ENCODE data around the gene CFAP161.
"Not testable (repeated sequence)": the region's sequence is repeated elsewhere in the genome, so short reads cannot be mapped to it uniquely, and the experiment has no call there.

The CFAP161 gene

GRCh38 chr15:81120069-81120468, 14.0 kb upstream of the CFAP161 start:
- Histone ChIP-seq H3K36me3 (ENCODE audit: control insufficient read depth in 2 of 2, insufficient read depth in 2 of 2, low read length in 2 of 2) (no peaks in the 10 kb centered on the region), H3K9me3 (ENCODE audit: control insufficient read depth in 2 of 2, low read length in 2 of 2) (no peaks in the 10 kb centered on the region), H3K27ac (ENCODE audit: low read length) (no peak overlapping the region), H3K4me3 (ENCODE audit: low read length in 2 of 2) (no peak overlapping the region), H3K27me3 (ENCODE audit: control insufficient read depth in 1 of 2, insufficient read depth in 2 of 2, low read length in 2 of 2) (peaks cover 3 to 6% of the 10 kb centered on the region in 2 donors), H3K4me1 (ENCODE audit: control insufficient read depth, insufficient read depth, low read length) (no peaks in the 10 kb centered on the region), H3K9ac (ENCODE audit: low read length in 2 of 2) (no peak overlapping the region)

DNA sequence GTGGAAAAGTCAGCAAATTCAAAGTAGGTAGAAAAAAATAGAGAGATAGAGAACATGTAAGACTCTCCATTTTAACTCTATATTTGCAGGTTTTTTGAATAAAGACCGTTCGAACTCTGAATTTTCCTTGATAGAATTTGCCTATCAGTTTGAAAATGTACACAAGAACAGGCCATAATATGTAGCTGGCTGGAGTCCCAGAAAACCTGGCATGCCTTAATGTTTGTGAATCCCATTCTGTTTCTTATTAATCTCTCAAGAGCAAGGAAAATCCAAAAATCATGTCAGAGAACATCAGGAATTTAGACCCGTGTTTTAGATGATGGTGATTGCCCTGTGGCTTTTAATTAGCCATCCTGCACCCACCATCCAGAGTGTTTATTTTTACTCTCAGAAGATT, 7.2 kb upstream of the CFAP161 start:
- H3K9me3 ChIP-seq (ENCODE audit: control insufficient read depth in 2 of 2, low read length in 2 of 2), result peaks cover 0 to 2% of the 10 kb centered on the region in 2 donors
- H3K27me3 ChIP-seq (ENCODE audit: control insufficient read depth in 1 of 2, insufficient read depth in 2 of 2, low read length in 2 of 2), result no peaks in the 10 kb centered on the region
- no peak overlapping the region for H3K27ac ChIP-seq (ENCODE audit: low read length)

GRCh38 chr15:81141478-81141877, 7.4 kb downstream of the CFAP161 start:
- not testable (repeated sequence) for H3K4me1 ChIP-seq (ENCODE audit: control insufficient read depth, insufficient read depth, low read length); H3K9ac ChIP-seq (ENCODE audit: low read length in 2 of 2); H3K27ac ChIP-seq (ENCODE audit: low read length); H3K4me3 ChIP-seq (ENCODE audit: low read length in 2 of 2); H3K27me3 ChIP-seq (ENCODE audit: control insufficient read depth in 1 of 2, insufficient read depth in 2 of 2, low read length in 2 of 2); H3K9me3 ChIP-seq (ENCODE audit: control insufficient read depth in 2 of 2, low read length in 2 of 2); H3K36me3 ChIP-seq (ENCODE audit: control insufficient read depth in 2 of 2, insufficient read depth in 2 of 2, low read length in 2 of 2)

More for the DNA sequence above, 7.2 kb upstream of the CFAP161 start:
- H3K36me3 ChIP-seq (ENCODE audit: control insufficient read depth in 2 of 2, insufficient read depth in 2 of 2, low read length in 2 of 2), result no peaks in the 10 kb centered on the region
- no peaks in the 10 kb centered on the region for H3K4me1 ChIP-seq (ENCODE audit: control insufficient read depth, insufficient read depth, low read length)
- H3K9ac ChIP-seq (ENCODE audit: low read length in 2 of 2), result no peak overlapping the region
- H3K4me3 ChIP-seq (ENCODE audit: low read length in 2 of 2), result no peak overlapping the region

GRCh38 chr15:81146006-81146405, 11.9 kb downstream of the CFAP161 start:
- Histone ChIP-seq H3K27ac (ENCODE audit: low read length) (no peak overlapping the region), H3K4me3 (ENCODE audit: low read length in 2 of 2) (no peak overlapping the region), H3K9ac (ENCODE audit: low read length in 2 of 2) (no peak overlapping the region), H3K27me3 (ENCODE audit: control insufficient read depth in 1 of 2, insufficient read depth in 2 of 2, low read length in 2 of 2) (peaks cover 0 to 8% of the 10 kb centered on the region in 2 donors), H3K36me3 (ENCODE audit: control insufficient read depth in 2 of 2, insufficient read depth in 2 of 2, low read length in 2 of 2) (no peaks in the 10 kb centered on the region), H3K9me3 (ENCODE audit: control insufficient read depth in 2 of 2, low read length in 2 of 2) (no peaks in the 10 kb centered on the region), H3K4me1 (ENCODE audit: control insufficient read depth, insufficient read depth, low read length) (no peaks in the 10 kb centered on the region)

DNA sequence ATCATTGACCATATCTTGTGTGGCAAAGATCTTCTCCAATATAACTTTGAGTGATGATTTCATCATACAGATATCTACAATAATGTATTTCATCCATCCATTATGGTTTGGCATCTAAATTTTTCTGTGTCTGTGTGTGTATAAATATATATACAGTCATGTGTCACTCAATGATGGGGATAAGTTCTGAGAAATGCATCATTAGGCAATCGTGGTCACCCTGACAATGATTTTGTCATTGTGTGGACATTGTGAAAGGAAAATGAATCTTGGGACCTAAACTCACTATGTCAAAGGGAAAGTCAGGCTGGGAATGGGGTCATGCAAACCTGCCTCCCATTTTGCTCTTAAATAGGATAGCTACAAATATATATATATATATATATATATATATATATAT, 12.4 kb downstream of the CFAP161 start:
- H3K36me3 ChIP-seq (ENCODE audit: control insufficient read depth in 2 of 2, insufficient read depth in 2 of 2, low read length in 2 of 2), result no peaks in the 10 kb centered on the region
- H3K9ac ChIP-seq (ENCODE audit: low read length in 2 of 2), result no peak overlapping the region
- H3K9me3 ChIP-seq (ENCODE audit: control insufficient read depth in 2 of 2, low read length in 2 of 2), result no peaks in the 10 kb centered on the region
- H3K27me3 ChIP-seq (ENCODE audit: control insufficient read depth in 1 of 2, insufficient read depth in 2 of 2, low read length in 2 of 2), result peaks cover 0 to 8% of the 10 kb centered on the region in 2 donors
- no peak overlapping the region for H3K27ac ChIP-seq (ENCODE audit: low read length)
- no peak overlapping the region for H3K4me3 ChIP-seq (ENCODE audit: low read length in 2 of 2)
- no peaks in the 10 kb centered on the region for H3K4me1 ChIP-seq (ENCODE audit: control insufficient read depth, insufficient read depth, low read length)

- no peaks in the 10 kb centered on the region for H3K36me3 ChIP-seq (ENCODE audit: control insufficient read depth in 2 of 2, insufficient read depth in 2 of 2, low read length in 2 of 2)
Measured at GRCh38 chr15:81151389-81151788, 17.3 kb downstream of the CFAP161 start.

GRCh38 chr15:81152339-81152738, 18.3 kb downstream of the CFAP161 start:
- no peak overlapping the region for H3K27ac ChIP-seq (ENCODE audit: low read length)
- H3K4me1 ChIP-seq (ENCODE audit: control insufficient read depth, insufficient read depth, low read length), result peaks cover 2% of the 10 kb centered on the region
- H3K9me3 ChIP-seq (ENCODE audit: control insufficient read depth in 2 of 2, low read length in 2 of 2), result no peaks in the 10 kb centered on the region
- H3K4me3 ChIP-seq (ENCODE audit: low read length in 2 of 2), result no peak overlapping the region
- H3K27me3 ChIP-seq (ENCODE audit: control insufficient read depth in 1 of 2, insufficient read depth in 2 of 2, low read length in 2 of 2), result no peaks in the 10 kb centered on the region
- H3K36me3 ChIP-seq (ENCODE audit: control insufficient read depth in 2 of 2, insufficient read depth in 2 of 2, low read length in 2 of 2), result no peaks in the 10 kb centered on the region
- no peak overlapping the region for H3K9ac ChIP-seq (ENCODE audit: low read length in 2 of 2)

More at GRCh38 chr15:81151389-81151788, 17.3 kb downstream of the CFAP161 start:
- H3K4me1 ChIP-seq (ENCODE audit: control insufficient read depth, insufficient read depth, low read length), result no peaks in the 10 kb centered on the region
- H3K27me3 ChIP-seq (ENCODE audit: control insufficient read depth in 1 of 2, insufficient read depth in 2 of 2, low read length in 2 of 2), result no peaks in the 10 kb centered on the region
- no peak overlapping the region for H3K27ac ChIP-seq (ENCODE audit: low read length)
- H3K9ac ChIP-seq (ENCODE audit: low read length in 2 of 2), result no peak overlapping the region
- no peak overlapping the region for H3K4me3 ChIP-seq (ENCODE audit: low read length in 2 of 2)
- no peaks in the 10 kb centered on the region for H3K9me3 ChIP-seq (ENCODE audit: control insufficient read depth in 2 of 2, low read length in 2 of 2)

- Histone ChIP-seq H3K9me3 (ENCODE audit: control insufficient read depth in 2 of 2, low read length in 2 of 2) (no peaks in the 10 kb centered on the region), H3K4me1 (ENCODE audit: control insufficient read depth, insufficient read depth, low read length) (peaks cover 3% of the 10 kb centered on the region), H3K27ac (ENCODE audit: low read length) (no peak overlapping the region), H3K4me3 (ENCODE audit: low read length in 2 of 2) (no peak overlapping the region), H3K9ac (ENCODE audit: low read length in 2 of 2) (no peak overlapping the region), H3K27me3 (ENCODE audit: control insufficient read depth in 1 of 2, insufficient read depth in 2 of 2, low read length in 2 of 2) (no peaks in the 10 kb centered on the region), H3K36me3 (ENCODE audit: control insufficient read depth in 2 of 2, insufficient read depth in 2 of 2, low read length in 2 of 2) (no peaks in the 10 kb centered on the region)
Measured at GRCh38 chr15:81152799-81153198, 18.7 kb downstream of the CFAP161 start.

- no peaks in the 10 kb centered on the region for H3K9me3 ChIP-seq (ENCODE audit: control insufficient read depth in 2 of 2, low read length in 2 of 2)
- no peak overlapping the region for H3K4me3 ChIP-seq (ENCODE audit: low read length in 2 of 2)
- H3K27me3 ChIP-seq (ENCODE audit: control insufficient read depth in 1 of 2, insufficient read depth in 2 of 2, low read length in 2 of 2), result no peaks in the 10 kb centered on the region
- H3K4me1 ChIP-seq (ENCODE audit: control insufficient read depth, insufficient read depth, low read length), result peaks cover 8% of the 10 kb centered on the region
- H3K36me3 ChIP-seq (ENCODE audit: control insufficient read depth in 2 of 2, insufficient read depth in 2 of 2, low read length in 2 of 2), result no peaks in the 10 kb centered on the region
- H3K9ac ChIP-seq (ENCODE audit: low read length in 2 of 2), result no peak overlapping the region
- H3K27ac ChIP-seq (ENCODE audit: low read length), result no peak overlapping the region
Measured at GRCh38 chr15:81155375-81156218, 21.5 kb downstream of the CFAP161 start.

GRCh38 chr15:81156324-81156723, 22.3 kb downstream of the CFAP161 start:
- no peaks in the 10 kb centered on the region for H3K27me3 ChIP-seq (ENCODE audit: control insufficient read depth in 1 of 2, insufficient read depth in 2 of 2, low read length in 2 of 2)
- no peak overlapping the region for H3K9ac ChIP-seq (ENCODE audit: low read length in 2 of 2)
- H3K9me3 ChIP-seq (ENCODE audit: control insufficient read depth in 2 of 2, low read length in 2 of 2), result no peaks in the 10 kb centered on the region
- no peak overlapping the region for H3K4me3 ChIP-seq (ENCODE audit: low read length in 2 of 2)
- H3K4me1 ChIP-seq (ENCODE audit: control insufficient read depth, insufficient read depth, low read length), result peaks cover 15% of the 10 kb centered on the region
- no peak overlapping the region for H3K27ac ChIP-seq (ENCODE audit: low read length)
- H3K36me3 ChIP-seq (ENCODE audit: control insufficient read depth in 2 of 2, insufficient read depth in 2 of 2, low read length in 2 of 2), result no peaks in the 10 kb centered on the region

DNA sequence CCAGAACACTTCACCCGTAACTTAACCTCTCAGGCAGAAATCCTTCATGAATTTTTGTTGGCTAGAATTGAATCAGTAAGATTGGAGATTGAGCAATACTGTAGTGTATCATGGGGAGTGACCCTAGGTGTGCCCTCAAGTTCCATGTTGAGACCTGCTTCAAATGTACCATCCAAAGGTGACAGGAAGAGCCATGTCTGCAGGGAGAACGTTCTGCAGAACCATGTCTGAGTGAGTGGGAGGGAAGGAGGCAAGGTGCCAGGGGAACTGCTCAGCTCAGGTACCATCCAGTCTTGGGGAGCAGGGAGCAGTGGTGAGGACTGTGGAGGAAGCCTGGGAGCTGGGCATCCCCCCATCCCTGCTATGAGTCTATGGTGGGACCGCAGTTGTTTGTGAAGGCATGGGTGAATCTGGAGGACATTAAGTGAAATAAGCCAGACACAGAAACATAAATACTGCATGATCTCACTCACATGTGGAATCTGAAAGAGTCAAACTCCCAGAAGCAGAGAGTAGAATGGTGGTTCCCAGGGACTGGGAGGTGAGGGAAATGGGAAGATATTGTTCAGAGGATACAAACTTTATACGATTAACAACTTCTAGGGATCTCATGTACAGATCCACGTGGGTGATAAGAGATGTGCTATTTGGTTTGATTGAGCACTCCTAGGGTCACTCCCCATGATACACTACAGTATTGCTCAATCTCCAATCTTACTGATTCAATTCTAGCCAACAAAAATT, 23.3 kb downstream of the CFAP161 start:
- no peak overlapping the region for H3K27ac ChIP-seq (ENCODE audit: low read length)
- peaks cover 16% of the 10 kb centered on the region for H3K4me1 ChIP-seq (ENCODE audit: control insufficient read depth, insufficient read depth, low read length)
- H3K4me3 ChIP-seq (ENCODE audit: low read length in 2 of 2), result peak overlapping the region in 1 of 2 donors; percentile 22

More for the DNA sequence above, 23.3 kb downstream of the CFAP161 start:
- no peaks in the 10 kb centered on the region for H3K36me3 ChIP-seq (ENCODE audit: control insufficient read depth in 2 of 2, insufficient read depth in 2 of 2, low read length in 2 of 2)
- no peaks in the 10 kb centered on the region for H3K27me3 ChIP-seq (ENCODE audit: control insufficient read depth in 1 of 2, insufficient read depth in 2 of 2, low read length in 2 of 2)
- no peak overlapping the region for H3K9ac ChIP-seq (ENCODE audit: low read length in 2 of 2)
- H3K9me3 ChIP-seq (ENCODE audit: control insufficient read depth in 2 of 2, low read length in 2 of 2), result no peaks in the 10 kb centered on the region

Data from stomach smooth muscle (tissue), 2 donors.